K562 (cell line): ENCODE data around the gene MAPRE2. TPM values are rescaled to one million over a fixed set of nuclear protein-coding genes. Genes with fewer than 3 reads are reported as not detected.

ENCODE experiments used
- ATAC-seq: fragments of 200-7000 bp; cut with Tn5 transposase; 3 replicates; pipeline ENCODE4 v1.9.1; 2020; ENCODE audit warnings: moderate library complexity
- BruUV-seq: library from RNA; stranded (reverse); fragments of 400-500 nt; replicated peaks from 2 replicates; lab custom pipeline; 2021; lab: Mats Ljungman, UMichigan
- CTCF ChIA-PET: fragments of 300-600 bp; formaldehyde crosslinking; extraction: SDS; loops from one replicate; lab custom pipeline; 2021; ENCODE audit warnings: low intra/inter-chr PET ratio; lab: Yijun Ruan, JAX
- POLR2A ChIA-PET: fragments of 300-600, 350-650 bp; sonication (Branson Sonifier 250); formaldehyde crosslinking; extraction: SDS; loops from one replicate; lab custom pipeline; 2021; ENCODE audit warnings: antibody characterized with exemption, inconsistent platforms; lab: Yijun Ruan, JAX
- DNase-seq, 4 experiments: peaks; one replicate each; pipeline versions ENCODE4 v3.0.0 to v3.0.0-alpha.2; 2011 to 2018; ENCODE audit warnings: low spot score in 3 of 4, mixed read lengths in 3 of 4; ENCODE audit errors: extremely low read depth in 1 of 4
- FAIRE-seq: peaks from 2 replicates; lab custom pipeline; 2011; peaks lifted over from hg19 to GRCh38; lab: Jason Lieb, UNC
- H2AFZ ChIP-seq: 2 replicates; pipeline ENCODE4 v1.6.0; 2011; ENCODE audit warnings: low read depth, low read length, control low read depth, inconsistent platforms
- H3K27ac ChIP-seq: fragments of 200-600 bp; 3 replicates; pipeline ENCODE4 v1.8.0; 2011; ENCODE audit warnings: low read depth, mild to moderate bottlenecking, control low read depth, inconsistent platforms, low read length, moderate library complexity, mixed read lengths; ENCODE audit errors: extremely low read depth
- H3K27me3 ChIP-seq, 2 experiments: fragments of 300-600 bp in 1 of 2; 2 replicates in 1 of 2; 3 replicates in 1 of 2; pipeline versions ENCODE4 v1.6.0 to v1.8.0; 2011; ENCODE audit warnings: inconsistent platforms in 2 of 2, low read length in 2 of 2, mild to moderate bottlenecking in 1 of 2, mixed read lengths in 1 of 2, moderate library complexity in 1 of 2; ENCODE audit not compliant: control insufficient read depth in 2 of 2, insufficient read depth in 2 of 2
- H3K36me3 ChIP-seq: fragments of 300-600 bp; 3 replicates; pipeline ENCODE4 v1.8.0; 2011; ENCODE audit warnings: mild to moderate bottlenecking, low read length, inconsistent platforms; ENCODE audit not compliant: control insufficient read depth, insufficient read depth
- H3K4me1 ChIP-seq, 2 experiments: fragments of 200-600 bp in 1 of 2; replicated peaks in 1 of 2; 2 replicates in 1 of 2; 3 replicates in 1 of 2; pipeline versions ENCODE4 v1.5.1 to v1.8.0; 2011; ENCODE audit warnings: inconsistent platforms in 2 of 2, low read length in 2 of 2, mild to moderate bottlenecking in 1 of 2, mixed read lengths in 1 of 2, moderate library complexity in 1 of 2; ENCODE audit not compliant: control insufficient read depth in 2 of 2, insufficient read depth in 2 of 2
- H3K4me2 ChIP-seq: 2 replicates; pipeline ENCODE4 v1.6.1; 2011; ENCODE audit warnings: low read length, control low read depth, inconsistent platforms, mixed read lengths; ENCODE audit not compliant: insufficient read depth
- H3K4me3 ChIP-seq: fragments of 200-600 bp; sonication (generic), shearing (Covaris generic); 2 replicates; pipeline ENCODE4 v1.5.1; 2016; ENCODE audit warnings: control low read depth, inconsistent platforms
- H3K79me2 ChIP-seq: fragments of 200-600 bp; 3 replicates; pipeline ENCODE4 v1.8.0; 2011; ENCODE audit warnings: low read length, inconsistent platforms; ENCODE audit not compliant: control insufficient read depth, insufficient read depth
- H3K9ac ChIP-seq, 2 experiments: 2 replicates each; pipeline versions ENCODE4 v1.6.0 to v1.6.1; 2011; ENCODE audit warnings: low read depth in 2 of 2, low read length in 2 of 2, control low read depth in 1 of 2, inconsistent platforms in 1 of 2, mild to moderate bottlenecking in 1 of 2, mixed read lengths in 1 of 2; ENCODE audit not compliant: insufficient read depth in 1 of 2
- H3K9me1 ChIP-seq: one replicate; pipeline ENCODE4 v1.6.0; 2011; ENCODE audit warnings: inconsistent platforms, mild to moderate bottlenecking, low read length, moderate library complexity; ENCODE audit not compliant: control insufficient read depth, insufficient read depth
- H3K9me3 ChIP-seq: replicated peaks from 2 replicates; pipeline ENCODE4 v1.5.1; 2011; ENCODE audit warnings: low read depth, low read length, inconsistent platforms; ENCODE audit not compliant: control insufficient read depth, insufficient read depth
- H4K20me1 ChIP-seq: replicated peaks from 2 replicates; pipeline ENCODE4 v1.6.1; 2011; ENCODE audit warnings: low read length, inconsistent platforms, mixed read lengths; ENCODE audit not compliant: control insufficient read depth, insufficient read depth
- CHD2 ChIP-seq: IDR thresholded peaks from 2 replicates; pipeline ENCODE4 v1.6.1; 2011; ENCODE audit warnings: low read depth, low read length
- ZKSCAN1 ChIP-seq: fragments of 150-350 bp; IDR thresholded peaks from 2 replicates; pipeline ENCODE4 v1.6.1; 2016; ENCODE audit warnings: low read depth, low read length
- ZNF274 ChIP-seq: IDR thresholded peaks from 2 replicates; pipeline ENCODE4 v1.6.1; 2011; ENCODE audit warnings: low read depth, mild to moderate bottlenecking, low read length, moderate library complexity, borderline replicate concordance
- WGBS: fragments of 100-300 bp; shearing (Covaris generic); methylation state at CpG from one replicate; pipeline ENCODE4 v1.1.6; 2016; ENCODE audit warnings: low coverage, mixed read lengths; ENCODE audit not compliant: insufficient coverage; ENCODE audit errors: missing lambda C conversion rate; 5-methylcytosine and 5-hydroxymethylcytosine counted together
- in situ Hi-C: fragments of 300-500 bp; cut with MboI; formaldehyde crosslinking; loops from 4 replicates; pipeline ENCODE4 v1.15.0; 2018; ENCODE audit warnings: inconsistent platforms, mixed read lengths
- intact Hi-C: fragments of 100-400 bp; cut with micrococcal nuclease; formaldehyde crosslinking; loops from 2 replicates; pipeline ENCODE4 v1.14.2; 2022
- polyA plus RNA-seq, 8 experiments: library from polyadenylated mRNA; depleted of rRNA in 4 of 8; stranded (reverse) in 5 of 8; unstranded in 3 of 8; fragments of >200 nt; fragmentation: Nextera tagmentation in 2 of 8; fragmentation: Illumina TruSeq in 1 of 8; extraction: Ambion mirVana in 2 of 8; extraction: Trizol in 1 of 8; gene quantifications; 2 replicates each; pipeline versions ENCODE4 v1.2.1 to v1.2.3, GENCODE V29; 2011 to 2014; ENCODE audit warnings: inconsistent platforms in 1 of 8, missing spikeins in 1 of 8
- total RNA-seq, 7 experiments: library from RNA; depleted of rRNA in 6 of 7; stranded (reverse); fragments of >200 nt in 6 of 7; fragmentation: Illumina TruSeq in 2 of 7; extraction: Trizol in 2 of 7; gene quantifications; 2 replicates each; pipeline versions ENCODE4 v1.2.1 to v1.2.3, GENCODE V29; 2011 to 2021; ENCODE audit warnings: low replicate concordance in 1 of 7
- TF ChIP-seq, protein P1 (sequence below): fragments of 250-450 bp; sonication (Bioruptor Pico); IDR thresholded peaks from 2 replicates; pipeline ENCODE4 v1.6.1; 2021; ENCODE audit warnings: mild to moderate bottlenecking
- TF ChIP-seq, protein P2 (sequence below), 2 experiments: IDR thresholded peaks in 1 of 2; conservative IDR thresholded peaks in 1 of 2; 2 replicates each; pipeline ENCODE4 v1.6.1; 2016; ENCODE audit warnings: low read depth in 2 of 2, mild to moderate bottlenecking in 1 of 2, missing compliant biosample characterization in 1 of 2, missing genetic modification characterization in 1 of 2, moderate library complexity in 1 of 2

Gene MAPRE2
- total and polyA plus RNA-seq, 9 of the 15 experiments (the other 6 are each of a cell fraction or from before 2014, with no cell fraction given), result 32.3 to 70.7 (median 40.7) TPM

DNA sequence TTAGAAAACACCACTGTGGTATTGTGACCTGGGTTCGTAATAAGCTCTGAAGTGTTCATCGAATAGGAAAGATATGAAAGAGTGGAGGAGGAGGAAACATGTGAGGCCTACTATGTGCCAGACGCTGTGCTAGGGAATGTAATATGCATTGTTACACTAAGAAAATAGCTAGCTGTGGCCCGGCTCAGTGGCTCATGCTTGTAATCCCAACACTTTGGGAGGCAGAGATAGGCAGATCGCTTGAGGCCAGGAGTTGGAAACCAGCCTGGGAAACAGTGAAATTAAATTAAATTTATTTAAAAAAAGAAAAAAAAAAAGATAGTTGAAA lies 150.4 kb downstream of the MAPRE2 start:
- H3K9me1 ChIP-seq, result no peaks in the 10 kb centered on the region
- no peaks in the 10 kb centered on the region for H4K20me1 ChIP-seq
- H3K4me3 ChIP-seq, result no peak overlapping the region
- no peaks in the 10 kb centered on the region for H3K79me2 ChIP-seq
- in situ Hi-C loops (no loop called here), intact Hi-C loops (no loop called here)
- peak; percentile 93 for TF ChIP-seq ZKSCAN1
- TF ChIP-seq CHD2, result no peak
- TF ChIP-seq, protein P1, sequence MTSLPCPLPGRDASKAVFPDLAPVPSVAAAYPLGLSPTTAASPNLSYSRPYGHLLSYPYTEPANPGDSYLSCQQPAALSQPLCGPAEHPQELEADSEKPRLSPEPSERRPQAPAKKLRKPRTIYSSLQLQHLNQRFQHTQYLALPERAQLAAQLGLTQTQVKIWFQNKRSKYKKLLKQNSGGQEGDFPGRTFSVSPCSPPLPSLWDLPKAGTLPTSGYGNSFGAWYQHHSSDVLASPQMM, result no peak
- no peak for DNase-seq
- POLR2A ChIA-PET, result interaction anchor here (0.9 to 2.1 kb wide), 2 partner anchors 47 to 49 kb away, joined by 3 to 7 read pairs; no protein-coding TSS in a partner anchor
- peaks cover 0 to 3% of the 10 kb centered on the region in 2 experiments; a peak in 1 of 5 replicates for H3K4me1 ChIP-seq
- no peak overlapping the region for H3K9ac ChIP-seq
- H3K36me3 ChIP-seq, result no peaks in the 10 kb centered on the region
- FAIRE-seq, result no peak
- no TSS peak for BruUV-seq
- no peak; the same call in 2 of the 3 replicates for ATAC-seq
- H2AFZ ChIP-seq, result no peak overlapping the region; the same call in 1 of the 2 replicates
- CTCF ChIA-PET, result no interaction called here
- WGBS, result 32% methylated on average over 5 of the region's 5 CpGs
- H3K27ac ChIP-seq, result no peak overlapping the region
- no peaks in the 10 kb centered on the region for H3K27me3 ChIP-seq
- H3K4me2 ChIP-seq, result no peak overlapping the region
- no peaks in the 10 kb centered on the region for H3K9me3 ChIP-seq

DNA sequence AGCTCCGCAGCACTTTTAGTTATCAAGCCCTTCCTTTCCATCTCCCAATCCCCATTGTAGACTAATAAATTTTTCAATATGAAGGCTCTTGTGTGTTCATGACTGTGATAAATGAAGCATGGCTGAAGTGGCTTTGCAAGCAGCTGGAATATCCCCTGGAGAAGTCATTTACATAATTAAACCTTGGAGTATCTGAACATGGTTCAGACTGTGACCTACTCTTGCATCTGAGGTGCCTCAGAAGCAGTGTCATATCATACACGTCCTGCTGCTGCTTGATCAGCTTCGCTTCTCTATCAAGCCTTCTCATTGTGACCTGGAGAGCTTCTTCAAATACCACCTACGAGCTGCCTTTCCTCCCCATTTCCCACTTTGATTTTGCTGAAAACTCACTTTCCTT lies 151.2 kb downstream of the MAPRE2 start:
- ChIA-PET POLR2A (interaction anchor here (1.2 to 2.1 kb wide), 4 partner anchors 11 to 149 kb away, joined by 3 to 7 read pairs (median 4); partner anchors contain the start of gene ZNF397), CTCF (no interaction called here)
- Histone ChIP-seq H3K36me3 (no peaks in the 10 kb centered on the region), H3K9me1 (no peaks in the 10 kb centered on the region), H3K4me2 (no peak overlapping the region), H3K79me2 (no peaks in the 10 kb centered on the region), H3K27me3 (no peaks in the 10 kb centered on the region), H3K27ac (no peak overlapping the region), H3K9me3 (no peaks in the 10 kb centered on the region), H2AFZ (no peak overlapping the region), H3K9ac (no peak overlapping the region), H3K4me3 (no peak overlapping the region), H3K4me1 (peaks cover 0 to 3% of the 10 kb centered on the region in 2 experiments; a peak in 1 of 5 replicates), H4K20me1 (no peaks in the 10 kb centered on the region)
- in situ Hi-C loops (no loop called here), intact Hi-C loops (no loop called here)
- no TSS peak for BruUV-seq
- WGBS, result 14% methylated on average over 4 of the region's 4 CpGs
- ATAC-seq, result peak; percentile 57
- TF ChIP-seq, protein P2, sequence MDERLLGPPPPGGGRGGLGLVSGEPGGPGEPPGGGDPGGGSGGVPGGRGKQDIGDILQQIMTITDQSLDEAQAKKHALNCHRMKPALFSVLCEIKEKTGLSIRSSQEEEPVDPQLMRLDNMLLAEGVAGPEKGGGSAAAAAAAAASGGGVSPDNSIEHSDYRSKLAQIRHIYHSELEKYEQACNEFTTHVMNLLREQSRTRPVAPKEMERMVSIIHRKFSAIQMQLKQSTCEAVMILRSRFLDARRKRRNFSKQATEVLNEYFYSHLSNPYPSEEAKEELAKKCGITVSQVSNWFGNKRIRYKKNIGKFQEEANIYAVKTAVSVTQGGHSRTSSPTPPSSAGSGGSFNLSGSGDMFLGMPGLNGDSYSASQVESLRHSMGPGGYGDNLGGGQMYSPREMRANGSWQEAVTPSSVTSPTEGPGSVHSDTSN (CRISPR knock-in tag; IDR thresholded peaks at IDR 0.05; ENCODE audit: low read depth), result no peak
- TF ChIP-seq, protein P2 (tag; conservative IDR thresholded peaks at IDR 0.05; ENCODE audit: low read depth), result 0 out of 2 replicates have a peak, but pooled peaks have one; percentile 19
- TF ChIP-seq ZNF274, result no peak
- DNase-seq, result no peak
- FAIRE-seq, result no peak
